Right atrium auricular region (tissue), 2 donors: Measurements from ENCODE around the gene SLC12A2. TPM values are rescaled to one million over a fixed set of nuclear protein-coding genes. Genes with fewer than 3 reads are reported as not detected.

Source experiments
- DNase-seq: peaks from one replicate; pipeline ENCODE4 v3.0.0-alpha.2; 2019; ENCODE audit warnings: low spot score
- H3K27ac ChIP-seq, 2 donors: fragments of 200-600 bp; sonication (generic); 1 replicate in 1 of 2; 2 replicates in 1 of 2; pipeline ENCODE4 v1.5.1; 2016 to 2019
- H3K27me3 ChIP-seq, 2 donors: fragments of 200-600 bp; sonication (generic); one replicate each; pipeline versions ENCODE4 v1.5.1 to v1.6.0; 2017 to 2019
- H3K36me3 ChIP-seq: fragments of 200-600 bp; sonication (generic); one replicate; pipeline ENCODE4 v1.5.1; 2016
- H3K4me1 ChIP-seq, 2 donors: fragments of 200-600 bp; sonication (generic); one replicate each; pipeline versions ENCODE4 v1.5.1 to v1.6.0; 2017 to 2019
- H3K4me3 ChIP-seq, 2 donors: fragments of 200-600 bp; sonication (generic); 1 replicate in 1 of 2; 2 replicates in 1 of 2; pipeline ENCODE4 v1.5.1; 2017 to 2019; ENCODE audit warnings: mild to moderate bottlenecking in 1 of 2, moderate library complexity in 1 of 2
- H3K9me3 ChIP-seq, 2 donors: fragments of 200-600 bp; sonication (generic); one replicate each; pipeline ENCODE4 v1.5.1; 2019
- CTCF ChIP-seq, 2 donors: fragments of 200-600 bp; sonication (generic); IDR thresholded peaks; one replicate each; pipeline ENCODE4 v1.5.1; 2019; ENCODE audit warnings: antibody characterized with exemption in 2 of 2
- total RNA-seq, 2 donors: library from RNA; depleted of rRNA; stranded (reverse); fragments of >200 nt; gene quantifications; one replicate each; pipeline ENCODE4 v1.1.0, GENCODE V29; 2016

The SLC12A2 gene
- total RNA-seq, 2 donors from 2014 or later = 9.1 to 17.1 TPM

- H3K4me1 ChIP-seq = peaks cover 0 to 8% of the 10 kb centered on the region in 2 donors
- no peak for DNase-seq
- H3K27ac ChIP-seq = no peak overlapping the region
- H3K36me3 ChIP-seq = no peaks in the 10 kb centered on the region
- no peak overlapping the region for H3K4me3 ChIP-seq
- TF ChIP-seq CTCF (IDR thresholded peaks at IDR 0.05) = no peak
- H3K9me3 ChIP-seq = no peaks in the 10 kb centered on the region
- no peaks in the 10 kb centered on the region for H3K27me3 ChIP-seq
Observed at GRCh38 chr5:128193665-128194390, 110.3 kb downstream of the SLC12A2 start.

DNA sequence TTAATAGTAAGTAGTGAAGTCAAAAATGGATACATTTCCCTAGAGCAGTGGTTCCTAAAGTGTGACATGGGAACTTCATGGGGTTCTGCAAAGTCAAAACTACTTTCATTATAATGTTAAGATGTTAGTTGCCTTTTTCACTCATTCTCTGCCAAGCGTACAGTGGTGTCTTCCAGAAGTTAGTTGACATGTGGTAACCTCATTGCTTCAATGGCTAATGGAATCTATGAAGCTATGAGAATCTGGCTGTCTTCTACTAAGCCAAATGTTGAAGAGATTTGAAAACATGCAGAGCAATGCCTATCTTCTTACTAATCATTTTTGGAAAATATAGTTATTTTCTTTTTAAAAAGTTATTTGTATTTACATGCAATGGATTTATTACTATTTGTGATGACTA is 111.8 kb downstream of the SLC12A2 start:
- Histone ChIP-seq H3K4me3 (no peak overlapping the region), H3K36me3 (no peaks in the 10 kb centered on the region), H3K4me1 (peaks cover 0 to 8% of the 10 kb centered on the region in 2 donors), H3K9me3 (no peaks in the 10 kb centered on the region), H3K27me3 (no peaks in the 10 kb centered on the region), H3K27ac (no peak overlapping the region)
- no peak for TF ChIP-seq CTCF (IDR thresholded peaks at IDR 0.05)
- no peak for DNase-seq

DNA sequence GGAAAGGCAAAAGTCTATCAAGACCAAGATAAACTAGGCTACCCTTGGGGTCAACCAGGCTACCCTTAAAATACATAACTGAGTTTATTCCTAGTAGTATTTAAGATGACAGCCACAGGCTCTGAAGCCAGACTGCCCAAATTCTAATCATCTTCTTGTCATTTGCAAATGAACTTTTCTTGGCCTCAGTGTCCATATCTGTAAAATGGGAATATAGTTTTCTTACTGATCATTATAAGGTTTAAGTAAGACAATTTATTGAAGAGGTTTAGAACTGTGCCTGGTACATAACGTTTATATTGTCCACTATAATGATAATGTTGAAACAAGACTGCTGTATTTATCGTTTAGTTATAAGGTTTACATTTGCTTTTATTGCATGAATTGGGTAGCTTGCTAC is 112.5 kb downstream of the SLC12A2 start:
- no peak for DNase-seq
- no peak overlapping the region for H3K27ac ChIP-seq
- no peaks in the 10 kb centered on the region for H3K9me3 ChIP-seq
- H3K27me3 ChIP-seq = no peaks in the 10 kb centered on the region
- H3K4me1 ChIP-seq = peaks cover 0 to 10% of the 10 kb centered on the region in 2 donors
- no peaks in the 10 kb centered on the region for H3K36me3 ChIP-seq
- TF ChIP-seq CTCF (IDR thresholded peaks at IDR 0.05) = no peak
- H3K4me3 ChIP-seq = no peak overlapping the region

DNA sequence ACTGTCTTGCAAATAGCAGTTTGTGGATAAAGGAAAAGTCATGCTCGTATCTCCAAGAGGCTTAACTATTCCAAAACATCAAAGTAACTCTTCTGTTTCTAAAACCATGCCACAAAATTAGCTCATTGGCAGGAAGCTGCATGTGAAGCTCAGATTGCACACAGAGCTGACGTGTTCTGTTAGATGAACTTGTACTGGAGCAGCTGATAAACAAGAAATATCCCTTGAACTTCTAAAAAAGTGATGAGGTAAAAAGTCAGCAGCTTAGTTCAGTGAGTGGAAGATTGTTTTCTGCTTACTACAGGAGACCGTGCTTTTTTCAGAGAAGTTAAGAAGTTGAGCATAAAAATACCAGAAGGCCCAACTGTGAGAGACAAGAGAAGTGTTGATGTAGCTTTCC is 113.2 kb downstream of the SLC12A2 start:
- H3K36me3 ChIP-seq = no peaks in the 10 kb centered on the region

DNA sequence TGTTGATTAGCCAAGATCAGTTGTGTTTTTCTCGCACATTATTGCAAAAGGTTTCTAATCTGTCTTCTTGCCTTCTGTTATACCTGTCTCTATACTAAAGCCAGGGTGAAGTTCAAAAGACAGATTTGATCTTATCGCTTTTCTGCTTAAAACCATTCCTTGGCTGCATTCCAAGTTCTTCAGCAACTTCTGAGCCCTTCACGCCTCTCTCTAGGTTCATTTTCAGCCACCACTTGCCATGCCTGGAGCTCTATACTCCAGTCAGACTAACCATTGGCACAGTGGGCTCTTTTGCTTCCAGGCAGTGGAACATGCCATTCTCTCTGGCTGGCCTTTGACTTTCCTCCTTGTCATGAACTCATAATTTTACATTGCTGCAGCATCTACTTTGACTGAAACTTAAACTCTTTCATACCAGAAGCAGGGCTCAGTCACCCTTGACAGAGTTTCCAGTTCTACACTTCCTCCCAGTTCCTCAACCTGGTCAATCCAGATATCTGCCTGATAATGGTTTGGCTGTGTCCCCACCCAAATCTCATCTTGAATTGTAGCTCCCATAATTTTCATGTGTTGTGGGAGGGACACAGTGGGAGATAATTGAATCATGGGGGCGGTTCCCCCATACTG is 114.4 kb downstream of the SLC12A2 start:
- H3K27me3 ChIP-seq = no peaks in the 10 kb centered on the region
- H3K9me3 ChIP-seq = no peaks in the 10 kb centered on the region
- H3K36me3 ChIP-seq = no peaks in the 10 kb centered on the region
- no peak for TF ChIP-seq CTCF (IDR thresholded peaks at IDR 0.05)
- H3K27ac ChIP-seq = peak overlapping the region; percentile 14 to 35
- H3K4me1 ChIP-seq = peaks cover 0 to 18% of the 10 kb centered on the region in 2 donors
- DNase-seq = no peak
- no peak overlapping the region for H3K4me3 ChIP-seq

More for the DNA sequence above, 113.2 kb downstream of the SLC12A2 start:
- no peaks in the 10 kb centered on the region for H3K27me3 ChIP-seq
- H3K4me1 ChIP-seq = peaks cover 0 to 17% of the 10 kb centered on the region in 2 donors
- H3K27ac ChIP-seq = peak overlapping the region; percentile 14 to 35
- DNase-seq = no peak
- no peaks in the 10 kb centered on the region for H3K9me3 ChIP-seq
- TF ChIP-seq CTCF (IDR thresholded peaks at IDR 0.05) = no peak
- no peak overlapping the region for H3K4me3 ChIP-seq
